Nephron (organoid): ENCODE data around the gene FN1.
"Not testable (repeated sequence)": the region's sequence is repeated elsewhere in the genome, so short reads cannot be mapped to it uniquely, and the experiment has no call there.

Source experiments
- H3K27ac Mint-ChIP-seq, 3 experiments: 2 replicates each; pipeline ENCODE4 v1.8.0; 2020; ENCODE audit warnings: mixed read lengths in 3 of 3, mild to moderate bottlenecking in 2 of 3, moderate library complexity in 1 of 3
- H3K27me3 Mint-ChIP-seq: 2 replicates; pipeline ENCODE4 v1.8.0; 2021; ENCODE audit warnings: low read depth, mild to moderate bottlenecking, moderate library complexity, mixed read lengths
- H3K36me3 Mint-ChIP-seq: 2 replicates; pipeline ENCODE4 v1.8.0; 2020; ENCODE audit warnings: low read depth, mixed read lengths
- H3K4me1 Mint-ChIP-seq: 2 replicates; pipeline ENCODE4 v1.8.0; 2020; ENCODE audit warnings: mixed read lengths
- H3K4me3 Mint-ChIP-seq, 3 experiments: 2 replicates each; pipeline ENCODE4 v1.8.0; 2020; ENCODE audit warnings: mild to moderate bottlenecking in 3 of 3, mixed read lengths in 3 of 3, moderate library complexity in 2 of 3
- H3K9me3 Mint-ChIP-seq: 2 replicates; pipeline ENCODE4 v1.8.0; 2020; ENCODE audit warnings: mixed read lengths
- TF ChIP-seq, protein P1 (sequence below), 3 experiments: fragments of 200-600 bp; sonication (generic); IDR thresholded peaks; one replicate each; pipeline ENCODE4 v1.5.0; 2021; ENCODE audit warnings: antibody characterized with exemption in 3 of 3; ENCODE audit not compliant: unreplicated experiment in 3 of 3

FN1 gene

DNA sequence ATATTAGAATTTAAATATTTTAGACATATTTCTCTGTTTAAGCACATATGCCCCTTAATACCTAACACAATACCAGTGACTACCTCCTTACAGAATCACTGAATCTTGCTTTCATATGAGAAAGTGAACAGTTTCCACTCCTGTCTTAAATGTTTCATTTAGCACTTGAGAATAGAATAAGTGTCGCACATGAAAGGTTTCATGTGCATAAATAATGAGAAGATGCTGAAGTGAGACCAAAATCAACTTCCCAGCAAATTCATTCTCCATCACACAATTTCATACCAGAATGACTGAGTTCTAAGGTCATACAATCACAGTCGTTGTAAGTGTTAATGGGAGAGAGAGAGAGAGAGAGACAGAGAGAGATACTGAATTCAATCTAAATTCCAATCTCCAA, 72.8 kb downstream of the FN1 start:
- Mint-ChIP-seq H3K4me1 (no peaks in the 10 kb centered on the region), H3K4me3 (no peak overlapping the region), H3K27ac (no peak overlapping the region), H3K36me3 (peaks cover 78% of the 10 kb centered on the region), H3K9me3 (no peaks in the 10 kb centered on the region), H3K27me3 (no peaks in the 10 kb centered on the region)
- TF ChIP-seq, protein P1, sequence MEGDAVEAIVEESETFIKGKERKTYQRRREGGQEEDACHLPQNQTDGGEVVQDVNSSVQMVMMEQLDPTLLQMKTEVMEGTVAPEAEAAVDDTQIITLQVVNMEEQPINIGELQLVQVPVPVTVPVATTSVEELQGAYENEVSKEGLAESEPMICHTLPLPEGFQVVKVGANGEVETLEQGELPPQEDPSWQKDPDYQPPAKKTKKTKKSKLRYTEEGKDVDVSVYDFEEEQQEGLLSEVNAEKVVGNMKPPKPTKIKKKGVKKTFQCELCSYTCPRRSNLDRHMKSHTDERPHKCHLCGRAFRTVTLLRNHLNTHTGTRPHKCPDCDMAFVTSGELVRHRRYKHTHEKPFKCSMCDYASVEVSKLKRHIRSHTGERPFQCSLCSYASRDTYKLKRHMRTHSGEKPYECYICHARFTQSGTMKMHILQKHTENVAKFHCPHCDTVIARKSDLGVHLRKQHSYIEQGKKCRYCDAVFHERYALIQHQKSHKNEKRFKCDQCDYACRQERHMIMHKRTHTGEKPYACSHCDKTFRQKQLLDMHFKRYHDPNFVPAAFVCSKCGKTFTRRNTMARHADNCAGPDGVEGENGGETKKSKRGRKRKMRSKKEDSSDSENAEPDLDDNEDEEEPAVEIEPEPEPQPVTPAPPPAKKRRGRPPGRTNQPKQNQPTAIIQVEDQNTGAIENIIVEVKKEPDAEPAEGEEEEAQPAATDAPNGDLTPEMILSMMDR (IDR thresholded peaks at IDR 0.05; ENCODE audit: unreplicated experiment in 3 of 3), result no peak

DNA sequence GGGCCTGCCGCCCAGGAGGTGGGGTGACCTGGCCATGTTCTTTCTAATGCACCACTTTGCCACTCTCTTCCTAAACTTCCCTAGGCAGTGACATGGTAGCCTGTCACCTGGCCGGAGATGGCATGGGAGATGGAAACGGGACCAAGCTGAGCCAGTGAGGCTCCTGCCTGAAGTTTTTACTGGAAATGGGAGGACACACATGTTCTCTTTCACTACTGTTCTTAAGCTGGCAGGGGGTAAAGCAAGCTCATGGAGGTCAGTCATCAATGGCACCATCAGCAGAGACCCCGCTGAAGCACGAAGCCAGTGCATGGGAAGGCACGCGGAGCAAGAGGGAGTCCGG, 73.3 kb downstream of the FN1 start:
- no peaks in the 10 kb centered on the region for H3K9me3 Mint-ChIP-seq
- H3K27ac Mint-ChIP-seq, result no peak overlapping the region
- H3K36me3 Mint-ChIP-seq, result peaks cover 74% of the 10 kb centered on the region
- no peak overlapping the region for H3K4me3 Mint-ChIP-seq
- TF ChIP-seq, protein P1 (IDR thresholded peaks at IDR 0.05; ENCODE audit: unreplicated experiment in 3 of 3), result no peak
- H3K4me1 Mint-ChIP-seq, result no peaks in the 10 kb centered on the region
- no peaks in the 10 kb centered on the region for H3K27me3 Mint-ChIP-seq

DNA sequence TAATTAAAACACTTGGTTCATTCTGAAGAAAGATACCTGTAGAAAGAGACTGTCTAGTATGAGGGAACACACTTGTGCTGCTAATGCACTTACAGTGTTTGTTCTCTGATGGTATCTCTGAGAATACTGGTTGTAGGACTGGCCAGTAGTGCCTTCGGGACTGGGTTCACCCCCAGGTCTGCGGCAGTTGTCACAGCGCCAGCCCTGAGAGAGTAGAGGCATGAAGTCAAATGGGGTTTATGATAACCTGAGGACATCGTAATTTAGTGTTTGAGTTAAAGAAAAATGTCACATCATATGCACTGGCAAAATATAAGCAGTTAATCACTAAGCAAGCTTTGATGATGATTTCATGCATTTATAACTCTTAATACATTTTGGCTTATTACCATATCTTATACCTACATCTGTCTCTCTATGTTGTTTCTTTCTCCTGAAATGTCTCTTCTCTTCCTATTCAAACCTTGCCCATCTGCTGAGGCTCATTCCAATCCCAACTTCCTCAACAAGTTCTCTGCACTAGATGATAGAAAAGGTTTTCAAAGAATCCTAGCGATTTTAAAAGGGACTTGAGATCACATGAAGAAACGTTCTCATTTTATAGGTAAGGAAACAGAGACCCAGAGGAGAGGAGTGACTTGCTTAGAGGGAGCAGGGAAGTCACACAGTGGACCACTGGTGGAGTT, 73.8 kb downstream of the FN1 start:
- no peaks in the 10 kb centered on the region for H3K9me3 Mint-ChIP-seq
- H3K27ac Mint-ChIP-seq, result no peak overlapping the region
- H3K36me3 Mint-ChIP-seq, result peaks cover 70% of the 10 kb centered on the region
- TF ChIP-seq, protein P1 (IDR thresholded peaks at IDR 0.05; ENCODE audit: unreplicated experiment in 3 of 3), result no peak
- no peak overlapping the region for H3K4me3 Mint-ChIP-seq
- no peaks in the 10 kb centered on the region for H3K27me3 Mint-ChIP-seq
- H3K4me1 Mint-ChIP-seq, result no peaks in the 10 kb centered on the region

DNA sequence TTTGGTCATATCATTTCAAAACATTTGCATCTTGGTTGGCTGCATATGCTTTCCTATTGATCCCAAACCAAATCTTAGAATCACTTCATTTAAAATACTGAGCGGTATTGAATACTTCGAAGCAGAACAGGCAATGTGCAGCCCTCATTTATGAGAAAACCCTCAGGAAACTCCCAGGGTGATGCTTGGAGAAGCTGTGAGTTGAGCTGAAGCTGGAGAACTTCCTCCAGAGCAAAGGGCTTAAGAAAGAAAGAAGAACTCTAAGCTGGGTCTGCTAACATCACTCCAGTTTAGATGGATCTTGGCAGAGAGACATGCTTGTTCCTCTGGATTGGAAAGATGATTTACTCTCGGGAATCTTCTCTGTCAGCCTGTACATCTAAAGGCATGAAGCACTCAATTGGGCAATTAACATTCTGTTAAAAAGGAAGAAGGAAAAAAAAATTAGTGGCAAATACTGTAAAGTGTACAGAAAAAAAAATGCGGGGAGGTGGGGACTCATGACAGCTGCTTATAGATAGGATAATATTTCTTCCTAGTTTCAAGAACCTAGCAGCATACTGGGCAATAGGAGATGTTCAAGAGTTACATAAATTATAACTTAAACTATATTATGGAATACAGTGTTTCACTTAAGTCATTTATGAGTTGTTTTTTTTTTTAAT, 74.5 kb downstream of the FN1 start:
- TF ChIP-seq, protein P1 (IDR thresholded peaks at IDR 0.05; ENCODE audit: unreplicated experiment in 3 of 3), result no peak
- no peaks in the 10 kb centered on the region for H3K9me3 Mint-ChIP-seq
- H3K4me1 Mint-ChIP-seq, result no peaks in the 10 kb centered on the region
- no peak overlapping the region for H3K4me3 Mint-ChIP-seq
- no peak overlapping the region for H3K27ac Mint-ChIP-seq
- H3K36me3 Mint-ChIP-seq, result peaks cover 69% of the 10 kb centered on the region
- no peaks in the 10 kb centered on the region for H3K27me3 Mint-ChIP-seq

DNA sequence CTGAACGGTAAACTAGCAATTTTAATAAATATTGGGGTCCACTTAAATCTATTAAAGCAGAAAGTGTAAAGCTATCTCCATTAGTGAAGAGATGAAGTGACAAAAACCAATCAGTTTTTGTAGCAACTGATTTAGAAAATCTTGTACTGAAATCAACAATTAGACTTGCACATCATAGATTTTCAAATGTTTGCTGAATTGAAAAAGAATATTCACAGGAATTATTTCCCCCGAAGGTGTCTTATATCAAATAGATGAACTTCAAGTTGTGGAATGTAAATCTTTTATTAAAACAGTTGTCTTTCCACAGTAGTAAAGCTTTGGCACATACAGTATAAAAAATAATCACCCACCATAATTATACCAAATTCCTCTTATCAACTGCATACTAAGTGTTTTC, 75.3 kb downstream of the FN1 start:
- Mint-ChIP-seq H3K27me3 (no peaks in the 10 kb centered on the region), H3K27ac (no peak overlapping the region), H3K9me3 (no peaks in the 10 kb centered on the region), H3K4me1 (no peaks in the 10 kb centered on the region), H3K4me3 (no peak overlapping the region), H3K36me3 (peaks cover 70% of the 10 kb centered on the region)
- TF ChIP-seq, protein P1 (IDR thresholded peaks at IDR 0.05; ENCODE audit: unreplicated experiment in 3 of 3), result no peak

DNA sequence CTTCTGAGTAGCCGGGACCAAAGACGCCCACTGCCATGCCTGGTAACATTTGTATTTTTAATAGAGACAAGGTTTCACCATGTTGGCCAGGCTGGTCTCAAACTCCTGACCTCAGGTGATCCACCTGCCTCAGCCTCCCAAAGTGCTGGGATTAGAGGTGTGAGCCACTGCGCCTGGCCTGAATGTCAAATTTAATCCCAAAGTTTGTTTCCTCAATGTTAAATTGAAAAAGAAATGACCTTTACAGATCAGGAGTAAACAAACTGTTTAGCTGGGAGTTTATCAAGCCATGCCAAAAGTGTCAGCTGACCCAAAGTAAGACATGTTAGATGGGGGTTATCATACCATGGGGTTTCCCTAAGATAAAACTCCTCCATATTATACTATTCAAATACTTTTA, 75.8 kb downstream of the FN1 start:
- peaks cover 68% of the 10 kb centered on the region for H3K36me3 Mint-ChIP-seq
- not testable (repeated sequence) for H3K27me3 Mint-ChIP-seq, H3K4me1 Mint-ChIP-seq, H3K4me3 Mint-ChIP-seq, H3K9me3 Mint-ChIP-seq, H3K27ac Mint-ChIP-seq
